ENCODE measurements around the gene INPP5F. TPM values are rescaled to one million over a fixed set of nuclear protein-coding genes. Genes with fewer than 3 reads are reported as not detected.

INPP5F gene
- total RNA-seq: 18.1 and 18.3 TPM in 2 replicates

- peak; percentile 100 for DNase-seq
- Mint-ChIP-seq H3K4me1 (peaks cover 37% of the 10 kb centered on the region), H3K27me3 (no peaks in the 10 kb centered on the region), H3K36me3 (ENCODE audit: low read depth) (peaks cover 3% of the 10 kb centered on the region), H3K9me3 (no peaks in the 10 kb centered on the region), H3K27ac (peak within 1 kb of the TSS; percentile 86), H3K4me3 (peak within 1 kb of the TSS; percentile 91)
- intact Hi-C loops (cut with micrococcal nuclease): loop anchor here (1.0 to 10.0 kb wide), 6 partner anchors 21 to 191 kb away; partner anchors contain the start of genes BAG3 and TIAL1
Measured at GRCh38 chr10:119725828-119726675, at the start of gene INPP5F. INPP5F (plus strand) TSS chr10:119726050; CDS start chr10:119726263, 213 bp downstream.

GRCh38 chr10:119677126-119677525 is 48.7 kb upstream of the INPP5F start:
- no peak overlapping the region for H3K4me3 Mint-ChIP-seq

GRCh38 chr10:119677904-119678755 is 47.7 kb upstream of the INPP5F start:
- no peak for DNase-seq
- H3K27me3 Mint-ChIP-seq: peaks cover 2% of the 10 kb centered on the region
- no peak overlapping the region for H3K4me3 Mint-ChIP-seq
- H3K9me3 Mint-ChIP-seq: no peaks in the 10 kb centered on the region
- peaks cover 24% of the 10 kb centered on the region for H3K36me3 Mint-ChIP-seq (ENCODE audit: low read depth)
- no peak overlapping the region for H3K27ac Mint-ChIP-seq
- peaks cover 21% of the 10 kb centered on the region for H3K4me1 Mint-ChIP-seq
- intact Hi-C loops (cut with micrococcal nuclease): no loop called here

More at GRCh38 chr10:119677126-119677525, 48.7 kb upstream of the INPP5F start:
- intact Hi-C loops (cut with micrococcal nuclease): no loop called here
- Mint-ChIP-seq H3K36me3 (ENCODE audit: low read depth) (peaks cover 29% of the 10 kb centered on the region), H3K4me1 (peaks cover 17% of the 10 kb centered on the region), H3K27me3 (peaks cover 2% of the 10 kb centered on the region), H3K27ac (no peak overlapping the region), H3K9me3 (no peaks in the 10 kb centered on the region)
- no peak for DNase-seq

GRCh38 chr10:119679480-119679829 is 46.4 kb upstream of the INPP5F start:
- no peak overlapping the region for H3K4me3 Mint-ChIP-seq
- peaks cover 16% of the 10 kb centered on the region for H3K36me3 Mint-ChIP-seq (ENCODE audit: low read depth)
- no peak overlapping the region for H3K27ac Mint-ChIP-seq
- H3K4me1 Mint-ChIP-seq: peaks cover 21% of the 10 kb centered on the region
- intact Hi-C loops (cut with micrococcal nuclease): no loop called here
- H3K9me3 Mint-ChIP-seq: no peaks in the 10 kb centered on the region
- DNase-seq: no peak
- peaks cover 2% of the 10 kb centered on the region for H3K27me3 Mint-ChIP-seq

GRCh38 chr10:119680050-119680449 is 45.8 kb upstream of the INPP5F start:
- Mint-ChIP-seq H3K27me3 (peaks cover 2% of the 10 kb centered on the region), H3K27ac (no peak overlapping the region), H3K4me3 (no peak overlapping the region), H3K36me3 (ENCODE audit: low read depth) (peaks cover 16% of the 10 kb centered on the region), H3K4me1 (peaks cover 21% of the 10 kb centered on the region), H3K9me3 (no peaks in the 10 kb centered on the region)
- no peak for DNase-seq
- intact Hi-C loops (cut with micrococcal nuclease): no loop called here

GRCh38 chr10:119680650-119681081 is 45.2 kb upstream of the INPP5F start:
- no peak for DNase-seq
- Mint-ChIP-seq H3K36me3 (ENCODE audit: low read depth) (peaks cover 16% of the 10 kb centered on the region), H3K4me3 (no peak overlapping the region), H3K4me1 (peaks cover 21% of the 10 kb centered on the region), H3K27me3 (peaks cover 2% of the 10 kb centered on the region), H3K9me3 (no peaks in the 10 kb centered on the region), H3K27ac (no peak overlapping the region)
- intact Hi-C loops (cut with micrococcal nuclease): no loop called here

GRCh38 chr10:119686465-119687191 is 39.2 kb upstream of the INPP5F start:
- H3K27me3 Mint-ChIP-seq: peaks cover 2% of the 10 kb centered on the region
- no peaks in the 10 kb centered on the region for H3K9me3 Mint-ChIP-seq
- intact Hi-C loops (cut with micrococcal nuclease): loop anchor here (1.0 to 5.0 kb wide), 7 partner anchors 19 to 651 kb away; no protein-coding TSS in a partner anchor
- peaks cover 3% of the 10 kb centered on the region for H3K36me3 Mint-ChIP-seq (ENCODE audit: low read depth)
- H3K27ac Mint-ChIP-seq: peak overlapping the region; percentile 42
- DNase-seq: peak; percentile 92
- peaks cover 23% of the 10 kb centered on the region for H3K4me1 Mint-ChIP-seq
- peak overlapping the region; percentile 59 for H3K4me3 Mint-ChIP-seq

GRCh38 chr10:119687192-119688032 is 38.4 kb upstream of the INPP5F start:
- Mint-ChIP-seq H3K36me3 (ENCODE audit: low read depth) (no peaks in the 10 kb centered on the region), H3K27ac (no peak overlapping the region), H3K9me3 (no peaks in the 10 kb centered on the region), H3K4me3 (peak overlapping the region; percentile 59), H3K27me3 (no peaks in the 10 kb centered on the region), H3K4me1 (peaks cover 17% of the 10 kb centered on the region)
- DNase-seq: no peak
- intact Hi-C loops (cut with micrococcal nuclease): loop anchor here (2.0 to 5.0 kb wide), 2 partner anchors 33 to 650 kb away; no protein-coding TSS in a partner anchor

GRCh38 chr10:119688033-119688508 is 37.8 kb upstream of the INPP5F start:
- Mint-ChIP-seq H3K9me3 (no peaks in the 10 kb centered on the region), H3K4me1 (peaks cover 18% of the 10 kb centered on the region), H3K36me3 (ENCODE audit: low read depth) (no peaks in the 10 kb centered on the region), H3K27ac (no peak overlapping the region), H3K27me3 (no peaks in the 10 kb centered on the region), H3K4me3 (no peak overlapping the region)
- intact Hi-C loops (cut with micrococcal nuclease): loop anchor here (5.0 kb wide), 1 partner anchor 649 kb away; no protein-coding TSS in a partner anchor
- DNase-seq: no peak

GRCh38 chr10:119689016-119689580 is 36.8 kb upstream of the INPP5F start:
- no peak for DNase-seq
- H3K27me3 Mint-ChIP-seq: no peaks in the 10 kb centered on the region
- no peaks in the 10 kb centered on the region for H3K36me3 Mint-ChIP-seq (ENCODE audit: low read depth)
- no peak overlapping the region for H3K27ac Mint-ChIP-seq
- intact Hi-C loops (cut with micrococcal nuclease): loop anchor here (5.0 kb wide), 1 partner anchor 648 kb away; no protein-coding TSS in a partner anchor
- no peaks in the 10 kb centered on the region for H3K9me3 Mint-ChIP-seq
- H3K4me1 Mint-ChIP-seq: peaks cover 22% of the 10 kb centered on the region
- no peak overlapping the region for H3K4me3 Mint-ChIP-seq

- peaks cover 16% of the 10 kb centered on the region for H3K4me1 Mint-ChIP-seq
- H3K4me3 Mint-ChIP-seq: no peak overlapping the region
- H3K36me3 Mint-ChIP-seq (ENCODE audit: low read depth): no peaks in the 10 kb centered on the region
- intact Hi-C loops (cut with micrococcal nuclease): no loop called here
- no peak overlapping the region for H3K27ac Mint-ChIP-seq
- no peaks in the 10 kb centered on the region for H3K27me3 Mint-ChIP-seq
- no peak for DNase-seq
- H3K9me3 Mint-ChIP-seq: no peaks in the 10 kb centered on the region
Measured at GRCh38 chr10:119691726-119692125, 34.1 kb upstream of the INPP5F start.

GRCh38 chr10:119693262-119693957 is 32.4 kb upstream of the INPP5F start:
- Mint-ChIP-seq H3K36me3 (ENCODE audit: low read depth) (no peaks in the 10 kb centered on the region), H3K4me3 (no peak overlapping the region), H3K27ac (peak overlapping the region; percentile 31), H3K4me1 (peaks cover 7% of the 10 kb centered on the region), H3K27me3 (no peaks in the 10 kb centered on the region), H3K9me3 (no peaks in the 10 kb centered on the region)
- intact Hi-C loops (cut with micrococcal nuclease): no loop called here
- DNase-seq: no peak

Data from activated CD4-positive, alpha-beta T cell treated with anti-CD3 and anti-CD28 coated beads, Interleukin-2, amount 10 ng/mL, durations not matched to agents 24 days and 14 days (primary cell).